Testis (tissue), 2 donors: ENCODE measurements around the gene SULT1A4.
"Not testable (repeated sequence)": the region's sequence is repeated elsewhere in the genome, so short reads cannot be mapped to it uniquely, and the experiment has no call there.

Experiments used
- POLR2A ChIP-seq: fragments of 450-650 bp; IDR thresholded peaks from one replicate; pipeline ENCODE4 v1.6.1; 2017; ENCODE audit warnings: antibody characterized with exemption, mild to moderate bottlenecking, moderate library complexity
- TF ChIP-seq, protein P1 (sequence below), 3 experiments: fragments of 450-650 bp in 2 of 3; fragments of 200-600 bp in 1 of 3; sonication (generic) in 1 of 3; IDR thresholded peaks; one replicate each; pipeline ENCODE4 v1.5.1; 2016 to 2019; ENCODE audit warnings: antibody characterized with exemption in 3 of 3, mild to moderate bottlenecking in 2 of 3, moderate library complexity in 1 of 3

DNA sequence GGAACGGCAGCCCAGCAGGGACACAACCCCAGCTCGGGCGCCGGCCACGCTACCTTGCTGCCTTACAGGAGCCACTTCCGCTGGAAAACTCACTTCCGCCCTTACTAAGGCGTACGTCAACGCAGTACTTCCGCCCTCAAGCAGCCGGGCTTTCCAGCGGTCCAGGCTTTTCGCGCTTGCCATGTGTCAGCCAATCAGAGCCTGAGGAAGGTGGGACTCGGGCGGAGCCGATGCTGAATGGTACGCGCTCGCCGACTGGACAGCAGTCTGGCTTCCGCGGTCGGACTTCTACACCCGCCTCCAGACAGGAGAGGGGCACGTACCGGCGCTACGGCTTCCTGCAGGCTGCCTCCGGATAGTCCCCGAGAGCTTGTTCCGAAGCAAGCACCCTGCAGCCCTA lies 5.4 kb upstream of the SULT1A4 start, which contains the start of the genes BOLA2 and SLX1B:
- TF ChIP-seq, protein P1, sequence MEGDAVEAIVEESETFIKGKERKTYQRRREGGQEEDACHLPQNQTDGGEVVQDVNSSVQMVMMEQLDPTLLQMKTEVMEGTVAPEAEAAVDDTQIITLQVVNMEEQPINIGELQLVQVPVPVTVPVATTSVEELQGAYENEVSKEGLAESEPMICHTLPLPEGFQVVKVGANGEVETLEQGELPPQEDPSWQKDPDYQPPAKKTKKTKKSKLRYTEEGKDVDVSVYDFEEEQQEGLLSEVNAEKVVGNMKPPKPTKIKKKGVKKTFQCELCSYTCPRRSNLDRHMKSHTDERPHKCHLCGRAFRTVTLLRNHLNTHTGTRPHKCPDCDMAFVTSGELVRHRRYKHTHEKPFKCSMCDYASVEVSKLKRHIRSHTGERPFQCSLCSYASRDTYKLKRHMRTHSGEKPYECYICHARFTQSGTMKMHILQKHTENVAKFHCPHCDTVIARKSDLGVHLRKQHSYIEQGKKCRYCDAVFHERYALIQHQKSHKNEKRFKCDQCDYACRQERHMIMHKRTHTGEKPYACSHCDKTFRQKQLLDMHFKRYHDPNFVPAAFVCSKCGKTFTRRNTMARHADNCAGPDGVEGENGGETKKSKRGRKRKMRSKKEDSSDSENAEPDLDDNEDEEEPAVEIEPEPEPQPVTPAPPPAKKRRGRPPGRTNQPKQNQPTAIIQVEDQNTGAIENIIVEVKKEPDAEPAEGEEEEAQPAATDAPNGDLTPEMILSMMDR (IDR thresholded peaks at IDR 0.05) = not testable (repeated sequence)
- TF ChIP-seq POLR2A = not testable (repeated sequence)
